CD14-positive monocyte (primary cell): Measurements from ENCODE around the gene CD37. TPM values are rescaled to one million over a fixed set of nuclear protein-coding genes. Genes with fewer than 3 reads are reported as not detected.

Source experiments
- DNase-seq, 3 donors: peaks; one replicate each; pipeline ENCODE4 v3.0.0-alpha.2; 2011 to 2022
- H2AFZ ChIP-seq: 2 replicates; pipeline ENCODE4 v1.6.0; 2012; ENCODE audit warnings: mild to moderate bottlenecking, low read depth, low read length, inconsistent platforms; ENCODE audit not compliant: insufficient read depth, poor library complexity, severe bottlenecking
- H3K27ac ChIP-seq, 2 donors: 1 replicate in 1 of 2; 2 replicates in 1 of 2; pipeline ENCODE4 v1.5.1; 2012 to 2013; ENCODE audit warnings: low read length in 2 of 2, control low read depth in 1 of 2, inconsistent platforms in 1 of 2, low read depth in 1 of 2, mild to moderate bottlenecking in 1 of 2
- H3K27me3 ChIP-seq, 2 donors: one replicate each; pipeline versions ENCODE4 v1.6.0 to v1.6.1; 2011 to 2013; ENCODE audit warnings: low read length in 2 of 2; ENCODE audit not compliant: control insufficient read depth in 2 of 2, insufficient read depth in 2 of 2
- H3K36me3 ChIP-seq, 2 donors: replicated peaks in 1 of 2; 1 replicate in 1 of 2; 2 replicates in 1 of 2; pipeline versions ENCODE4 v1.5.1 to v1.6.1; 2012 to 2013; ENCODE audit warnings: low read length in 2 of 2, control low read depth in 1 of 2, inconsistent platforms in 1 of 2, mild to moderate bottlenecking in 1 of 2; ENCODE audit not compliant: insufficient read depth in 2 of 2, control insufficient read depth in 1 of 2
- H3K4me1 ChIP-seq, 2 donors: 1 replicate in 1 of 2; 2 replicates in 1 of 2; pipeline versions ENCODE4 v1.5.1 to v1.6.1; 2012 to 2013; ENCODE audit warnings: low read length in 2 of 2, control low read depth in 1 of 2, inconsistent platforms in 1 of 2, mild to moderate bottlenecking in 1 of 2, moderate library complexity in 1 of 2; ENCODE audit not compliant: insufficient read depth in 2 of 2, control insufficient read depth in 1 of 2
- H3K4me2 ChIP-seq: replicated peaks from 2 replicates; pipeline ENCODE3; 2012; ENCODE audit warnings: low read length, moderate library complexity, mild to moderate bottlenecking; ENCODE audit not compliant: poor library complexity, severe bottlenecking; ENCODE audit errors: extremely low read depth
- H3K4me3 ChIP-seq, 3 experiments: fragments of 200-600 bp in 1 of 3; sonication (generic) in 1 of 3; replicated peaks in 1 of 3; 1 replicate in 2 of 3; 2 replicates in 1 of 3; pipeline ENCODE4 v1.5.1; 2011 to 2013; ENCODE audit warnings: low read length in 3 of 3, mild to moderate bottlenecking in 3 of 3, control low read depth in 2 of 3, low read depth in 2 of 3, inconsistent platforms in 1 of 3, moderate library complexity in 1 of 3
- H3K79me2 ChIP-seq: 2 replicates; pipeline ENCODE4 v1.6.0; 2012; ENCODE audit warnings: mild to moderate bottlenecking, control low read depth, inconsistent platforms, low read length, moderate library complexity; ENCODE audit not compliant: insufficient read depth
- H3K9ac ChIP-seq: 2 replicates; pipeline ENCODE4 v1.6.0; 2017; ENCODE audit warnings: low read length, mild to moderate bottlenecking; ENCODE audit not compliant: insufficient read depth, poor library complexity, severe bottlenecking
- H3K9me3 ChIP-seq, 2 donors: replicated peaks in 1 of 2; 1 replicate in 1 of 2; 2 replicates in 1 of 2; pipeline versions ENCODE4 v1.5.1 to v1.6.1; 2012 to 2013; ENCODE audit warnings: low read length in 2 of 2, control low read depth in 1 of 2; ENCODE audit not compliant: control insufficient read depth in 1 of 2, insufficient read depth in 1 of 2
- H4K20me1 ChIP-seq: 2 replicates; pipeline ENCODE4 v1.6.0; 2012; ENCODE audit warnings: mild to moderate bottlenecking, low read length, control low read depth, moderate library complexity; ENCODE audit not compliant: insufficient read depth
- H3K27ac Mint-ChIP-seq, 7 donors: one replicate each; pipeline ENCODE4 v1.8.0; 2020; ENCODE audit warnings: mild to moderate bottlenecking in 7 of 7, mixed read lengths in 7 of 7, moderate library complexity in 6 of 7, inconsistent platforms in 2 of 7
- H3K27me3 Mint-ChIP-seq, 3 donors: one replicate each; pipeline ENCODE4 v1.8.0; 2021 to 2022; ENCODE audit warnings: low read depth in 3 of 3, mild to moderate bottlenecking in 3 of 3, mixed read lengths in 3 of 3, moderate library complexity in 3 of 3, inconsistent platforms in 1 of 3
- H3K36me3 Mint-ChIP-seq, 2 donors: one replicate each; pipeline ENCODE4 v1.8.0; 2020; ENCODE audit warnings: mixed read lengths in 2 of 2, inconsistent platforms in 1 of 2, mild to moderate bottlenecking in 1 of 2
- H3K4me1 Mint-ChIP-seq: one replicate; pipeline ENCODE4 v1.8.0; 2020; ENCODE audit warnings: mild to moderate bottlenecking, mixed read lengths
- H3K4me3 Mint-ChIP-seq, 2 donors: one replicate each; pipeline ENCODE4 v1.8.0; 2020; ENCODE audit warnings: mild to moderate bottlenecking in 2 of 2, mixed read lengths in 2 of 2, moderate library complexity in 1 of 2
- H3K9me3 Mint-ChIP-seq, 7 donors: one replicate each; pipeline ENCODE4 v1.8.0; 2020 to 2022; ENCODE audit warnings: mixed read lengths in 7 of 7, mild to moderate bottlenecking in 6 of 7, moderate library complexity in 6 of 7, inconsistent platforms in 2 of 7
- CTCF ChIP-seq: fragments of 200-600 bp; IDR thresholded peaks from one replicate; pipeline ENCODE4 v1.8.0; 2022; ENCODE audit warnings: antibody characterized with exemption, mild to moderate bottlenecking
- whole genome bisulfite sequencing: methylation state at CpG from one replicate; pipeline ENCODE4 v1.1.5; 2013; ENCODE audit warnings: missing lambda C conversion rate; ENCODE audit not compliant: insufficient coverage; 5-methylcytosine and 5-hydroxymethylcytosine counted together
- intact Hi-C, 2 donors: fragments of 100-400 bp; cut with micrococcal nuclease; formaldehyde crosslinking; loops; one replicate each; pipeline versions ENCODE4 v1.15.0 to v1.15.1; 2023
- polyA plus RNA-seq, 3 donors: library from polyadenylated mRNA; depleted of rRNA in 1 of 3; unstranded in 2 of 3; stranded (reverse) in 1 of 3; fragments of 300-500 nt in 2 of 3; fragments of >200 nt in 1 of 3; fragmentation: Illumina TruSeq in 2 of 3; gene quantifications; 1 replicate in 2 of 3; 2 replicates in 1 of 3; pipeline ENCODE4 v1.2.3, GENCODE V29; 2012 to 2021

The CD37 gene
- polyA plus RNA-seq, 3 donors = 147 to 380 (median 194) TPM

- Histone ChIP-seq H3K27ac (no peak overlapping the region), H4K20me1 (no peaks in the 10 kb centered on the region), H3K79me2 (no peaks in the 10 kb centered on the region), H3K9me3 (no peaks in the 10 kb centered on the region), H3K36me3 (no peaks in the 10 kb centered on the region), H2AFZ (no peak overlapping the region), H3K4me2 (no peak overlapping the region), H3K27me3 (peaks cover 0 to 4% of the 10 kb centered on the region in 2 donors), H3K9ac (no peak overlapping the region), H3K4me1 (no peaks in the 10 kb centered on the region), H3K4me3 (no peak overlapping the region)
- peaks cover 4 to 8% (median 8%) of the 10 kb centered on the region in 3 donors for H3K27me3 Mint-ChIP-seq
- TF ChIP-seq CTCF = no peak
- H3K4me1 Mint-ChIP-seq = no peaks in the 10 kb centered on the region
- intact Hi-C loops = no loop called here
- H3K9me3 Mint-ChIP-seq = no peaks in the 10 kb centered on the region
- H3K36me3 Mint-ChIP-seq = no peaks in the 10 kb centered on the region
- 100% methylated on average over 2 of the region's 6 CpGs for WGBS
- H3K27ac Mint-ChIP-seq = no peak overlapping the region
- H3K4me3 Mint-ChIP-seq = no peak overlapping the region
- DNase-seq = no peak
Measured at GRCh38 chr19:49294401-49294800, 40.8 kb upstream of the CD37 start.

- no peaks in the 10 kb centered on the region for H3K4me1 Mint-ChIP-seq
- no peak for TF ChIP-seq CTCF
- no peak overlapping the region for H3K27ac Mint-ChIP-seq
- Histone ChIP-seq H3K4me2 (no peak overlapping the region), H4K20me1 (no peaks in the 10 kb centered on the region), H2AFZ (no peak overlapping the region), H3K9ac (no peak overlapping the region), H3K27ac (no peak overlapping the region), H3K4me3 (no peak overlapping the region), H3K36me3 (no peaks in the 10 kb centered on the region), H3K79me2 (no peaks in the 10 kb centered on the region), H3K27me3 (peaks cover 0 to 4% of the 10 kb centered on the region in 2 donors), H3K4me1 (no peaks in the 10 kb centered on the region), H3K9me3 (no peaks in the 10 kb centered on the region)
- intact Hi-C loops = no loop called here
- no peak overlapping the region for H3K4me3 Mint-ChIP-seq
- H3K36me3 Mint-ChIP-seq = no peaks in the 10 kb centered on the region
- 100% methylated on average over 2 of the region's 8 CpGs for WGBS
- peaks cover 4 to 9% (median 8%) of the 10 kb centered on the region in 3 donors for H3K27me3 Mint-ChIP-seq
- no peaks in the 10 kb centered on the region for H3K9me3 Mint-ChIP-seq
- DNase-seq = no peak
Measured at GRCh38 chr19:49295208-49295880, 39.9 kb upstream of the CD37 start.
